Retinal pigment epithelial cell (primary cell): Measurements from ENCODE around the gene TMCC3.
A peak's percentile ranks its signal among the peaks of the same experiment; 100 is the strongest.

Source experiments
- DNase-seq: peaks from one replicate; pipeline ENCODE4 v3.0.0-alpha.2; 2010; ENCODE audit warnings: low read depth
- H3K4me3 ChIP-seq: 2 replicates; pipeline ENCODE4 v1.5.1; 2011; ENCODE audit warnings: mild to moderate bottlenecking, low read length, control low read depth, moderate library complexity
- TF ChIP-seq, protein P1 (sequence below): conservative IDR thresholded peaks from 2 replicates; pipeline ENCODE4 v1.5.1; 2011; ENCODE audit warnings: low read depth, low read length, control low read depth, inconsistent platforms

TMCC3 gene

GRCh38 chr12:94534278-94534677, 116.1 kb downstream of the TMCC3 start:
- TF ChIP-seq, protein P1, sequence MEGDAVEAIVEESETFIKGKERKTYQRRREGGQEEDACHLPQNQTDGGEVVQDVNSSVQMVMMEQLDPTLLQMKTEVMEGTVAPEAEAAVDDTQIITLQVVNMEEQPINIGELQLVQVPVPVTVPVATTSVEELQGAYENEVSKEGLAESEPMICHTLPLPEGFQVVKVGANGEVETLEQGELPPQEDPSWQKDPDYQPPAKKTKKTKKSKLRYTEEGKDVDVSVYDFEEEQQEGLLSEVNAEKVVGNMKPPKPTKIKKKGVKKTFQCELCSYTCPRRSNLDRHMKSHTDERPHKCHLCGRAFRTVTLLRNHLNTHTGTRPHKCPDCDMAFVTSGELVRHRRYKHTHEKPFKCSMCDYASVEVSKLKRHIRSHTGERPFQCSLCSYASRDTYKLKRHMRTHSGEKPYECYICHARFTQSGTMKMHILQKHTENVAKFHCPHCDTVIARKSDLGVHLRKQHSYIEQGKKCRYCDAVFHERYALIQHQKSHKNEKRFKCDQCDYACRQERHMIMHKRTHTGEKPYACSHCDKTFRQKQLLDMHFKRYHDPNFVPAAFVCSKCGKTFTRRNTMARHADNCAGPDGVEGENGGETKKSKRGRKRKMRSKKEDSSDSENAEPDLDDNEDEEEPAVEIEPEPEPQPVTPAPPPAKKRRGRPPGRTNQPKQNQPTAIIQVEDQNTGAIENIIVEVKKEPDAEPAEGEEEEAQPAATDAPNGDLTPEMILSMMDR, result no peak
- H3K4me3 ChIP-seq, result no peak overlapping the region
- DNase-seq, result no peak

- peak; percentile 32 for DNase-seq
- H3K4me3 ChIP-seq, result no peak overlapping the region
- TF ChIP-seq, protein P1, result peak; percentile 81
Measured at GRCh38 chr12:94532490-94533422, 117.6 kb downstream of the TMCC3 start.

DNA sequence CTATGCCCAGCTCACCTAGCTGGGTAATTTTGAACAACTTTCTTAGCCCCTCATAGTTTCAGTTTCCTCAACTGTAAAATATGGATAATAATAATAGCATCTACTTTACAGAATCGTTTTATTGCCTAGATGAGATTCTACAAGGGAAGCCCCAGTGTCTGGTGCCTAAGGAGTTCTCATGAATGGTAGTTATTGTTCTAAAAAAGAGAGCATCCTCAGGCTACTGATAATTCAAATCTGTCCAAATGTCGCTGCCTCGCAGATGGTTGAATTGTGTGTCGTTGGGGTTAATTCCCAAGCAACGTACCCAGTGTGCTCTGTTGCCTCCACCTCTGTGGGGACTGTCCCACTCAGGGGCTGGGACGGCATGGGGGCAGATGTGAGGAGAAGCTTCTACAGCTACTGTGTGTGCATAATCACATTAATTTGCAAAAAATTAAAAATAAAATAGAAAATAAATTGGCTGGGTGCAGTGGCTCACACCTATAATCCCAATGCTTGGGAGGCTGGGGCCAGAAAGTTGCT, 119.1 kb downstream of the TMCC3 start:
- no peak for DNase-seq
- H3K4me3 ChIP-seq, result no peak overlapping the region
- TF ChIP-seq, protein P1, result no peak

DNA sequence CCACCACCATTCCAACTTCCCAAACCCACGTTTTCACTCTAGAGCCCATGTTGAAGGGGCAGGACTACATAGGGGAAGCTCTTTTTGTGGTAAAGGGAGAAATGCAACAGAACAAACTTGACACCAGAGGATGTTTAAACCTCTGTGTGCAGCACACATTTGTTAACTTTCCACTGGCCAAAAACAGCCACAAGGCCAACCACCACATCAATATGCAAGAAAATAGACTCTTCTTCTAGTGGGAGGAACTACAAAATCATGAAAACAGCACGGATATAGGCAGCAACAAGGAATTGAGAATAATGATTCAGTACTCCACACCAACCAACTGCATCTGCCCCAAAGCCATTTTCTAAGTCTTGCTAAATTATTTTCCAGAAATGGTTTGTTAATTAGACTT, 124.4 kb downstream of the TMCC3 start:
- DNase-seq, result no peak
- H3K4me3 ChIP-seq, result no peak overlapping the region
- TF ChIP-seq, protein P1, result no peak
